ENCODE results near the gene WWP2.
"Not testable (repeated sequence)": the region's sequence is repeated elsewhere in the genome, so short reads cannot be mapped to it uniquely, and the experiment has no call there.

Gene WWP2

GRCh38 chr16:69747115-69747514 lies 15.0 kb upstream of the WWP2 start:
- no peak for FAIRE-seq

- no peak for FAIRE-seq
Measured at GRCh38 chr16:69748694-69749345, 13.3 kb upstream of the WWP2 start.

- no peak for FAIRE-seq
Measured at GRCh38 chr16:69754143-69754468, 8.0 kb upstream of the WWP2 start.

- FAIRE-seq = no peak
Measured at GRCh38 chr16:69754469-69755310, 7.4 kb upstream of the WWP2 start, which contains the start of gene NOB1. NOB1 (minus strand) TSS chr16:69754926; CDS start chr16:69754910, 16 bp downstream.

GRCh38 chr16:69756705-69757104 lies 5.4 kb upstream of the WWP2 start:
- FAIRE-seq = no peak

- not testable (repeated sequence) for FAIRE-seq
Measured at GRCh38 chr16:69757375-69757774, 4.8 kb upstream of the WWP2 start.

GRCh38 chr16:69762814-69763598 lies 874 bp downstream of the WWP2 start:
- no peak for FAIRE-seq

- no peak for FAIRE-seq
Measured at GRCh38 chr16:69763599-69763942, 1.4 kb downstream of the WWP2 start.

- no peak for FAIRE-seq
Measured at GRCh38 chr16:69767459-69768229, 5.5 kb downstream of the WWP2 start.

- FAIRE-seq = no peak
Measured at GRCh38 chr16:69768666-69769065, 6.5 kb downstream of the WWP2 start.

GRCh38 chr16:69769404-69769803 lies 7.3 kb downstream of the WWP2 start:
- FAIRE-seq = no peak

GRCh38 chr16:69771651-69771967 lies 9.5 kb downstream of the WWP2 start:
- no peak for FAIRE-seq

- FAIRE-seq = no peak
Measured at GRCh38 chr16:69773260-69773947, 11.3 kb downstream of the WWP2 start.

GRCh38 chr16:69775563-69775962 lies 13.4 kb downstream of the WWP2 start:
- no peak for FAIRE-seq

- FAIRE-seq = no peak
Measured at GRCh38 chr16:69779724-69780123, 17.6 kb downstream of the WWP2 start.

- no peak for FAIRE-seq
Measured at GRCh38 chr16:69781118-69781517, 19.0 kb downstream of the WWP2 start.

- no peak for FAIRE-seq
Measured at GRCh38 chr16:69784586-69784985, 22.5 kb downstream of the WWP2 start.

GRCh38 chr16:69787883-69788282 lies 25.8 kb downstream of the WWP2 start:
- FAIRE-seq = no peak

- FAIRE-seq = not testable (repeated sequence)
Measured at GRCh38 chr16:69791391-69791847, 29.3 kb downstream of the WWP2 start.

GRCh38 chr16:69793526-69793925 lies 31.4 kb downstream of the WWP2 start:
- FAIRE-seq = no peak

- no peak for FAIRE-seq
Measured at GRCh38 chr16:69794486-69794885, 32.4 kb downstream of the WWP2 start.
